Stimulated activated CD4-positive, alpha-beta T cell treated with anti-CD3 and anti-CD28 coated beads, TNF-alpha, amount 100 ng/mL, for 1 hour (primary cell): ENCODE data around the gene ANAPC2.

ENCODE experiments used
- DNase-seq, 3 donors: peaks; one replicate each; pipeline ENCODE4 v3.0.0-alpha.2; 2020; ENCODE audit warnings: low read depth in 3 of 3, low spot score in 1 of 3

ANAPC2 gene

DNA sequence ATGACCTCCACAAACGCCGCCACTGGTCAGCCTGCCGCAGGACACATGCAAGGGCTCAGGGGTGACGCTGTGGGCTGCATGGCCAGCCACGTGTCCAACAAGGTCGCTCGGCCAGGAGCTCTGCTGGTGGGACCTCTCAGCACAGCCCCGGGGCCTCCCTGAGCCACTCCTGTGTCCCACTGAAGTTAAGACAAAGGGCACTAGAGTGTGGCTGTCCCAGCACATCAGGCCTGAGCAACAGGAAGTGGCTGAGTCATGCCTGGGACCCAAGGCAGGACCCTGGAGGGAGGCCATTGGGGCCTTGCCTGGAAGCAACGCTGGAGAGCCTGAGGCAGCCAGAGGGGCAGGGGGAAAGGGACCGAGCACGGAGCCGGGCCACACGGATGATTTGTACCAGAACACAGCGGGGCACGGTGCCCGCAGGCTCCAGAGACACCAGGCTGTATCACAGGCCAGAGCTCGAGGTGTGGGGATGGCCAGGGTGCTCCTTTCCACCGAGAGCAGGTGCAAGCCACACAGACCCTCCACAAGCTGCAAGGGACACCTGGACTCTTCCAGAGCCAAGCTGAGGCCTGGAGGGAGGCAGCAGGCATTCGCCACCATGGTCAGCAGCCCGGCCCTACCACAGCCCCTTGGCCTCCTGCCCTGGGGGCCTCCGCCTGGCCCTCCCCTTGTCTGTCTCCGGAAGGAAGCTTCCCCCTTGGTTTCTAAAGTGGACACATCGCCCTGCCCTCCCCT lies 10.0 kb downstream of the ANAPC2 start:
- DNase-seq = no peak

DNA sequence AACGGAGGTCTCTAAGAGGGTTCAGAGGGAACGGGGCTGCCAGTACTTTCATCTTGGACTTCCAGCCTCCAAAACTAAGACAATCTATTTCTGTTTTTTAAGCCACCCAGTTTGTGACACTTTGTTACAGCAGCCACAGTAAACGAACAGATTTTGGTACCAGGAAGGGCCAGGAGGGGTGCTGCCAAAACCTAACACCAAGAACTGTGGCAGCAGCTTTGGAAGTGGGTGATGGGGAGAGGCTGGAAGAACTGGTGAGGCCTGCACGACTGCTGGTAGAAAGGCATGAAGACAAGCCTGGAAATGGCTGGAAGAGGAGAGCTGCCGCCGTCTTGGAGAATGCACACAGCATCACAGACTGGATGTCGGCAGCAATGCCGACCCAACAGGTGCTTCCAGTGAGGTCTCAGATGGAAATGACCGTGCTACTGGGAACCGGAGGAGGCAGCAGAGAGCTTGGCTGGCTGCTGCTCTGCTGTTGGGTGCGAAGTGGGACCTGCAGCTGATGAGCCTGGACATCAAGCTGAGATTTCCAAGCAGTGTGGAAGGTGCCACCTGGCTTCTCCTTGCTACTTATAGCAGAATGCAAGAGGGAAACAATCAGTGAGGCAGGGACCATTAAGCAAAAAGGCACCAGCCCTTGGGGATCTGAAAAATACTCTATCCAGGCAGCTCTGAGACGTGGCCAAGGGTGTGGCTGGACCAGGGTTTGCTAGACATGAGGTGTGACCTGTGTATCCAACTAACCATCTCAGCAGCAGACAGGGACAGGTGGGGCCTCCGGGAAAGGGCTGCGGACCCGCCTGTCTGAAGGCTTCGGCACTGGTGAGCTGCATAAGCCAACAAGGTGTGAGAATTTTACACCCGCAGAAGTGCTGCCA lies 11.8 kb downstream of the ANAPC2 start:
- DNase-seq = no peak

DNA sequence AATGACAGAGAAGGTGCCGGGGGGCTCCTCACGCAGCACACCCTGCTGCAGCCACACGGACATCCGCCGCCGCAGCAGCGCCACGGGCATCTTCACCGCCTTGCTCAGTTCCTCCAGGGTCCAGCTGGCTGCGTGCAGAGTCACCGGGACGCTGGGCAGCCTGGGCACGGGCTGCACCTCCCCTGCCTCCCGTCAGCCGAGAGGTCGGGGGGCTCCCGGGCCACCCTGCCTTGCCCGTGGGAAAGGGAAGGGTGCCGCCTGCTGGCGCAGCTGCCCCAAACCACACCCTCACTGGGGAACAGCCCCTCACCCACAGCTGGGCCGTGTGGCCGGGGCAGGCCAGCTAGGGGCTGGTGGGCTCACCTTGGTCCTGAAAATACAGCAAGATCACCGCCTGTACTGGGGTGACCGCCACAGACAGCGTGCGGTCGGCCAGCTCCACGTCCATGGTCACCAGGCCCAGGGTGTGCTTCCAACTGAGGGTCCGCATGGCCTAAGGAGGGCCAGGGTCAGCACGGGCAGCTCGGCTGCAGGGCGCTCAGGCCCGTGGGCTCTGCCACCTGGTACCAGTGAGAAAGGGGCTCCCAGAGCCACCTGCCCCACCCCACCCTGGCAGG lies 12.9 kb downstream of the ANAPC2 start:
- no peak for DNase-seq

DNA sequence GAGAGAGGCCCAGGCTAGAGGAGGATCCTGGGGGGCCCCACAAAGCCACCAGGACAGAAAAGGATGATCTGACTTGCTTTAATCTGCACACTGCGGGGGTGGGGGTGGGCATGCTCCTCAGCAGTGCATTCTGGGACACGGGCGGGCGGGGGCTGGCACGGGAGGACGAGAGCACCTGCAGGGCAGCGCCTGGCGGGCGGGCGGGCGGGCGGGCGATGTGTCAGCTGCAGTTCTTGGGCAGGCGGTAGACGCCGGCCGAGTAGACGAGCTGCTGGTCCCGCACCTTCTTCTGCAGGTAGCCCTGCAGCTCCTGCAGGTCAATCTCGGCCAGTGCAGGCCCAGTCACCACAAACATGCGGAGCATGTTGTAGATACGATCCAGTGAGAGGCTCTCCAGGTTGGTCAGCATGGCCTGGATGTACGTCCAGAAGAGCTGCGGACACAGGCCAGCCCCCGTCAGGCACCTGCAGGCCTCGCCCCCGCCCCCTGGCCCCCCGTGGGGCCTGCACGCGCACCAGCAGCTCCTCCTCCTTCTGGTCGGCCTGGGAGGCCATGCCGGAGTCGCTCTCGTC lies 13.6 kb downstream of the ANAPC2 start:
- DNase-seq = no peak

DNA sequence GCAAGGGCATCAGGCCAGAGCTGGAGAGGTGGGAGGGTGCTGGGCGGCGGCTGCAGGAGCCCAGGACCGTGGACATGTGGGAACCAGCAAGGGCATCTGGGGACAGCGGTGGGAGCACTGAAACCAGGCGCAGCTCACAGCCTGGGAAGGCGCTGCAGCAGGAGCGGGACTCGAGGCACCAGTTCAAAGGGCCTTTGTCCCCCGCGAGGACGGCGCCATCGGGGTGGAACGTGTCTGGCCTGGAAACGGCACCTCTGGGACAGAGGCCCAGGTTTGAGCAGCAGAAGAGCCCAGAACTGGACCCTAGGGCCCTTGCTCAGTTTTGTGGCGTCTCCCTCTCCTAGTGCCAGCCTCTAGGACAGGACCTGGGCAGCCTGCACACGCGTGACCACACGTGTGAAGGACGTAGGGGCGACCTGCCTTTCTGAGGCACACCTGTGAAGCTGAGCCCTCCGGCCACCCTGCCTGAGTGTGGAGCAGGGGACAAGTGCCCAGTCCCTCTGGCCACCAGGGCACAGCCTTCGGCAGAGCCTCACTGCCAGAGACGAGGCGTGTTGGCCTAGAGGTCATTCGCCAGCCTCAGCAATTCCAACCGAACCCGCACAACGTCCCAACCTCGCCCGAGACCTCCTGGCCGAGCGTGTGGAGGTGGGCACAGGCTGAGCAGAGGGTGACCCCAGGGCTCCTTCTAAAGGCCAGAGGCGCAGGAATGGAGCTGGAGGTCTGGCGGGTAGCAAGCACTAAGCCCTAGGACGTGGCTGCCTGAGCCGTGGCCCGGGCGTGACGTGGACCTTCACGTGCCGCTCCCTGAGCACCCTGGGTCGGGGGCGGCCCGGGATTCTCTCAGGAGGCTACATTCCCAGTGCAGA lies 14.3 kb downstream of the ANAPC2 start:
- DNase-seq = no peak

DNA sequence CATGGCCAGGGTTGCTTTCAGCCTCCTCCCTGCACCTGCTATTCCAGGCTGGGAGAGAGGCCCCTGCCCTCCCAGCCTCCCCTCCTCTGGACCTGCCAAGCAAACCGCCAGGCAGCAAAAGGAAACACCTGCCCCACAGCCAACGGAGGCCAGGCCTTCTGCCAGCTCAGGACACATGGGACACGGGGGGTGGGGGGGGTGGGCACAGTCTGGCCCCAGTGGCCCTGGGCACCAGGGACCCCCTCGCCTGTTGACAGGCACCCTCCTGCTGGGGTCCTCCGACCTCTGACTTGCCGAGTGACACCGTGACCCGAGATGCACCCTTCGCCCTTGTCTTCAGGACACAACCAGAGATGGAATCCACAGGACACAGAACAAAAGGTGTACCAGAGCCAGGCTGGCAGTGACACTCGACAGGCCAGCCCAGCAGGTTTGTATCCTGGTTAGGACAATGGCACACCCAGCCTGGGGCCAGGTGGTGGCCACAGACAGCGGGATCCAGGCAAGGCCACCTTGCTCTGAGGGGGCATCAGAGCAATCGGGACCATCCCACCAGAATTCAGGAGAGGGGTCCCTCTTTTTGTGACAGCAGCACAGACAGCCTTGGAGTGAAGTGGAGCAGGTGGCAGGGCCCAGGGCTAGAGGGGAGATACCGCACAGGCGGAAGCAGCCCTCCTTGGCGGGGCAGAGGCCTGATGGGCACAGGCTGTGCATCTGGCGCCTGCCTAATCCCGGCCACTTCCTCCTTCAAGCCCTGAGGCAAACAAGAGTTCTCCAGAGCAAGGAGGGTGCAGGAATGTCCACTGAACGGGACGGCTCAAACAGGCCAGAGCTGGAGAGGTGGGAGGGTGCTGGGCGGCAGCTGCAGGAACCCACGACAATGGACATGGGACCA lies 15.2 kb downstream of the ANAPC2 start:
- no peak for DNase-seq

DNA sequence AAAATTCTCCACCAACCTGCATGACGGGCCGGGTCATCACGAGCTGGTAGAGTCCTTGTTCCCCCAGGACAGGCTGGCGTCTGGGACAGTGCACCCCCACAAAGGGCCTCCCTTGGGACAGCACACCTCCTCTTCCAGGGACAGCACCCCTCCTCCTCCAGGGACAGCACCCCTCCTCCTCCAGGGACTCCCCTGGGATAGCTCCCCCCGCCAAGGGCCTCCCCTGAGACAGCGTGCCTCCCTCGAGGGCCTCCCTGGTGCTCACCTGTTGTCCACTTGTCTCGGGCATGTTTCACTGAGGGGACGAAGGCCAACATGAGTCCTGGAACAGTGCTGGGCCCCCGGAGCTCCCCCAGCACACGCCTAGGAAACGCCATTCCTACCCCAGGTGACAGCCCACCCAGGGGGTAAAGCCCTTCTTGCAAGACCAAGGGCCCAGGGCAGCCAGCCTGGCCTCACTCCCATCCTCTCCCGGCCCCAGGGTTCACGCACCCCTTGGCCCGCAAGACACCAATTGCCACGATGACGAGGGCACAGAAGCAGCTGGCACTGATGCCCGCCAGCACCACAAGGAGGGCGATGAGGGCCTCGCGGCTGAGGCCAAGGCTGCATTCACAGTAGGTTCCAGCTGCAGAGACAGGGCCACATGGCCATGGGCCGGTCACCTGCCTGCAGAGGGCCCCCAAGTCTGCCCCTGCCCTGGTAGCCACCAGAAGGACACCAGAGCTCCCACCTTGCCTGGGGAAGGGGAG lies 17.0 kb downstream of the ANAPC2 start:
- no peak for DNase-seq

DNA sequence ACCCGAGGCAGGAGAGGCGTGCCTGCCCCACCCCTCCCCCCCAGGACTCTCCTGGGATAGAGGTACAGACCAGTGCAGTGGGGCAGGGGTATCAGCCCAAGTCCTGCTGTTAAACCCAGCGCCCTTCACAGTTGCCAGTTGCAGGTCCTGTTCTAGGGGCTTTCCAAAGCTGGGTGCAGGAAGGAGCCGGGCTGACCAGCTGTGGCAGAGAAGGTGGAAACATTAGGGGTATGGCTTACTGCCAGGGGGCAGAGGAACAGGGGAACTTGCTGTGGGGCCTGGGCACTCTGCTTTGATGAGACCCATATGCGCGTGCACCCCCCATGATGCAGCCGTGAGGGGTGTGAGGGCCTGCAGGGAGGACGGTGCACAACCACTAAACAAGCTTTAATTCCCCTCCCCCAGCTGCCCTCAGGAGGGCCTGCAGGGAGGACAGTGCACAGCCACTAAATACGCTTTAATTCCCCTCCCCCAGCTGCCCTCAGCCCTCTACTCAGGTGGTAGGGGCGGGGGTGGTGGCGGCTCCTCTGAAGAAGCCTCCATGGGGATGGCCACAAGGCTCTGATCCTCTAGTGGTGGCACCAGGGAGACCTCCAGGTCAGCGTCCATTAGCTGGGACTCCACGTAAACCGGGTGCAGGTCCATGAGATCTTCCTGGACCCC lies 17.7 kb downstream of the ANAPC2 start:
- DNase-seq = no peak

DNA sequence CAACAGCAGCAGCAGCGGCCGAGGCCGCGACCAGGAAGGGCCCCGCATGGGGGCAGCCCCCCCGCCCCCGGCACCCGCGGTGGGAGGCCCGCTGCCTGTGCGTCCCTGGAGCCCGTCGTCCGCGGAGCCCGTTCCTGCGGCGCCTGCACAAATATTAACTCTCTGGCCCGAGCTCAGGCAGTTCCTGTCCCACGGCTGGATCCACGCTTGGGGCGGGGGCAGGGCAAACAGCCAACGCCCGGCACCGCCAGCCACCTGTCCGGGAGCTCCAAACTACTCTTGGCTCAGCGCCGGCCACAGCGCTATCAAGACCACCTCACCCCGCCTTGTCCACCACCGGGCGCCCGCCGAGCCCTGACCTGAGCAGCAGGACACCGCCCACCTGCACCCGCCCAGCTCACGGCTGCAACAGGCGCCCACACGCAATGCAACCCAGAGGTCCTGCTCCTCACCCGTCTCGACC lies 18.4 kb downstream of the ANAPC2 start, which contains the start of gene LRRC26:
Gene LRRC26 (minus strand): TSS at position 156 of the 463 bp plus-strand sequence. CDS start 108 bp downstream, at position 48.
- DNase-seq = no peak

DNA sequence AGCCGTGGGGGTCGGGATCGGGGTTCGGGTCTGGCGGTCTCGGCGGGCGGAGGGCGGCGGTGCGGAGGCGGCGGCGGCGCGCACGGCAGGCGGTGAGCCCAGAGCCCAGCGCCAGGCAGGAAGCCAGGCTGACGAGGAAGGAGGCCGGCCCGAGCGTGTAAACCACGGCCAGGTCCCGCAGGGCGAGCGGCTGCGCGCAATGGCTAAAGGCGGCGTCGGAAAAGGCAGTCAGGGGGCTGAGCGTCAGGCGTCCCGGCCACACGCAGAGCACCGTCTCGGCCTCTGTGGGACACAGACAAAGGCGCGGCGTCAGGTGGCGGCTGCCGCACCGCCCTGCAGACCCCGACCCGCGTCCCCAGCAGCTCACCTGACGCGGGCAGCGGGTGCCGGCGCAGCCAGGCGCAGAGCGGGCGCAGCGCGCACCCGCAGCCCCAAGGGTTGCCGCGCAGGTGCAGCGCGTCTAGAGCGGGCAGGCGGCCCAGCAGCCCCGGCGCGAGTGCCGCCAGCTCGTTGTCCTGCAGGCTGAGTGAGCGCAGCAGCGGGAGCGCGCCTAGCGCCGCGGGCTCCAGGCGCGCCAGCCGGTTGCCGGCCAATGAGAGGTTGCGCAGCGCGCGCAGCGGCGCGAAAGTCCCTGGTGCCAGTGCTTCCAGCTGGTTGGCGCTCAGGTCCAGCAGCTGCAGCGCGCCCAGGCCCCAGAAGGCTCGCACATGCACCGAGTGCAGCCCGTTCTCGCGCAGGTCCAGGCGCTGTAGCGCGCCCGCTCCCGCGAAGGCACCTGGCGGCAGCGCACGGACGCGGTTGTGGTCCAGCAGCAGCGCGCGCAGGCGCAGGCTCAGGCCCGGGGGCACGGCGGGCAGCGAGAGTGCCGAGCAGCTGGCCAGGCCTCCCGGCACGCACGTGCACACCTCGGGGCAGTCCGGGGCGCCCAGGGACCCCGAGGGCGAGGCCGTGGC lies 19.2 kb downstream of the ANAPC2 start:
- DNase-seq = no peak

DNA sequence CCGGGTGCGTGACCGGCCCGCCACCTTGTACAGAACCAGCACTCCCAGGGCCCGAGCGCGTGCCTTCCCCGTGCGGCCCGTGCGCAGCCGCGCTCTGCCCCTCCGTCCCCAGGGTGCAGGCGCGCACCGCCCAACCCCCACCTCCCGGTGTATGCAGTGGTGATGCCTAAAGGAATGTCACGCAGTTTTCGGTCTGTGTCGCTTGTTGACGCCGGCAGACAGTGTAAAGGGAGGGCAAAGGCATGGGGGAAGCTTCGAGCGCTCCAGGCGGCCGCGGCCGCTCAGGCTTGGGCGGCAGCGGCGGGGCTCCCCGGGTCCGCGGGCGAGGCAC lies 19.8 kb downstream of the ANAPC2 start:
- no peak for DNase-seq

DNA sequence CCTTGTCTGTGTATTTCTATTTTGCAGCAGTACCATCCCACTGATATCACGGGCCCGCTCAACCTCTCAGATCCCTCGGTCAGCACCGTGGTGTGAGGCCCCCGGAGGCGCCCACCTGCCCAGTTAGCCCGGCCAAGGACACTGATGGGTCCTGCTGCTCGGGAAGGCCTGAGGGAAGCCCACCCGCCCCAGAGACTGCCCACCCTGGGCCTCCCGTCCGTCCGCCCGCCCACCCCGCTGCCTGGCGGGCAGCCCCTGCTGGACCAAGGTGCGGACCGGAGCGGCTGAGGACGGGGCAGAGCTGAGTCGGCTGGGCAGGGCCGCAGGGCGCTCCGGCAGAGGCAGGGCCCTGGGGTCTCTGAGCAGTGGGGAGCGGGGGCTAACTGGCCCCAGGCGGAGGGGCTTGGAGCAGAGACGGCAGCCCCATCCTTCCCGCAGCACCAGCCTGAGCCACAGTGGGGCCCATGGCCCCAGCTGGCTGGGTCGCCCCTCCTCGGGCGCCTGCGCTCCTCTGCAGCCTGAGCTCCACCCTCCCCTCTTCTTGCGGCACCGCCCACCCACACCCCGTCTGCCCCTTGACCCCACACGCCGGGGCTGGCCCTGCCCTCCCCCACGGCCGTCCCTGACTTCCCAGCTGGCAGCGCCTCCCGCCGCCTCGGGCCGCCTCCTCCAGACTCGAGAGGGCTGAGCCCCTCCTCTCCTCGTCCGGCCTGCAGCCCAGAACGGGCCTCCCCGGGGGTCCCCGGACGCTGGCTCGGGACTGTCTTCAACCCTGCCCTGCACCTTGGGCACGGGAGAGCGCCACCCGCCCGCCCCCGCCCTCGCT lies 20.4 kb downstream of the ANAPC2 start:
- no peak for DNase-seq

DNA sequence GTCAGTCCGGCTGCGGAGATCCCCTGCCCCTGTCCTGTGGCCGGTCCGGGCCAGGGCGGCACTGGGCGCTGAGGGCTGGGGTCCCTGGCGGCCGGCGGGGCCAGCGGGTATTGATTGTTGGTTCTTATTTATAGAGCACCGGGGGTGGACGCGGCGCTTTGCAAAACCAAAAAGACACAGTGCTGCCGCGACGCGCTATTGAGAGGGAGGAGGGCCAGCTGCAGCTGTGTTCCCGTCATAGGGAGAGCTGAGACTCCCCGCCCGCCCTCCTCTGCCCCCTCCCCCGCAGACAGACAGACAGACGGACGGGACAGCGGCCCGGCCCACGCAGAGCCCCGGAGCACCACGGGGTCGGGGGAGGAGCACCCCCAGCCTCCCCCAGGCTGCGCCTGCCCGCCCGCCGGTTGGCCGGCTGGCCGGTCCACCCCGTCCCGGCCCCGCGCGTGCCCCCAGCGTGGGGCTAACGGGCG lies 21.0 kb downstream of the ANAPC2 start:
- no peak for DNase-seq

DNA sequence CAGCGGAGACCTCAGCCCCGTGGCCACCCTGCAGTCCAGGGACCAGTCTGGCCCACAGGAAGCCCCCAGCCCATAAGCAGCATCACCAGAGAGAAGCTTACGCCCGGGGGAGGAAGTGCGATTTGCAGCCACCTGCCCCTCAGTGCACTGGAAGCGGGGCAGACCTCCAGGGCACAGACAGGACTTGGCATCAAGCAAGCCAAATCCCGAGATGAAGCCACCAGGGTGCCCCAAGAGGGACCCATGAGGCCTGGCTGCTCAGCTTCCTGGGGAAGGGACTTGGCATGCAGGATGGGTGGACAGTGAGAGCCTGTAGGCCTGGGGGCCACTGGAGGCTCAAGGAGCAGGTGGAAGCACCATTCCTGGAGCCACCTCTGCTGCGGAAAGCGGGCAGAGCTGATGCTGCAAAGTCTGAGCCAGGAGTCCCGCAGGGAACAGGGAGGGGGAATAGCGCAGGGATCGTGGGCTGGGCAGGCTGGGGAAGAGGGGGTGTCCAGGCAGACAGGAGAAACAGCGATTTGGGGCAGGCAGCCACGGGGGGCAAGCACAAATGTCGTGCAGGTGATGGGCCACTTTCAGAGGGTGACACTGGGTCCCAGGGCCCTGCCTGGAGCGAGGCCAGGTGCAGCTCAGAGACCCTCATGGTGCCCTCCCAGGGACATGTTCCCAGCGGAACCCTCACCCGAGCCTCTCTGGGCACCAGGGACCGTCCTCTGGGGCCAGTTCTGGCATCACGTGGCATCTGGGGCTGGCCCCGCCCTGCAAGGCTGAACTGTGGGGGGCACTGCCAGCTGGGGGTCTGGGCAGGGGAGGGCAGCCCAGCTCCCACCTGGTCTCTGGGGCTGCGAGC lies 21.8 kb downstream of the ANAPC2 start:
- no peak for DNase-seq

DNA sequence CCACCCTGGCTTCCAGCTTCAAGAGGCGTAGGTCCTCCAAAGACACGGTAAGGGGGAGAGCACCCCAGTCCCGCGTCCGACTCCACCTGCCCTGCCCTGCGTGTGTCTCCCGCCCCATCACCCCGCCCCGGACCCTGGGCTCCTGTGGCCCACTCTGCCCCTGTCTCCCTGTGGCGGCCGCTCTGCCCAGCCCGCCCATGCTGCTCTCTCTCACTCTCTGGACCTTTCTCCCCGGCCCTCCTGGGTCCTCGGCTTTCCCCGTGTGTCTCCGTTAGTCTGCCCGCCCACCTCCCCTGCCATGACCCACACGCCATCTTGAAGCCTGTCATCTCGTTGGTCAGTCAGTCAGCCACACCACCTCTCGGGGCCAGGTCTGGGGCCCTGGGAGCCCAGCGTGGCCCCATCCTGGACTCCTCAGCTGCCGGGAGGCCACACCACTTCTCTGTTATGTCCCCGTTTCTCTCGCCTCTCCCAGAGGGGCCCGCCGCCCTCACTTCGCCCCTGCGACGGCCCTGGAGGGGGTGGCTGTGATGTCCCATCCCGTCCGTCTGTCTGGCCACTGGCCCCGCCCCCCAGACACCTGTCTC lies 23.0 kb downstream of the ANAPC2 start:
- DNase-seq = no peak
